Measurements from ENCODE around the gene DNAAF3. TPM values are rescaled to one million over a fixed set of nuclear protein-coding genes. Genes with fewer than 3 reads are reported as not detected.

DNAAF3 gene
- total RNA-seq, 4 donors from 2014 or later: 0.48 to 10.6 (median 3.1) TPM

GRCh38 chr19:55137915-55138314 lies 28.5 kb downstream of the DNAAF3 start:
- TF ChIP-seq EP300 (IDR thresholded peaks at IDR 0.05): no peak
- no peak for TF ChIP-seq POLR2A (IDR thresholded peaks at IDR 0.05)
- TF ChIP-seq POLR2AphosphoS5 (IDR thresholded peaks at IDR 0.05): no peak
- no peak for TF ChIP-seq CTCF (IDR thresholded peaks at IDR 0.05)
- no peaks in the 10 kb centered on the region for H3K36me3 ChIP-seq

GRCh38 chr19:55136399-55137102 lies 29.9 kb downstream of the DNAAF3 start:
- Histone ChIP-seq H3K9me3 (no peaks in the 10 kb centered on the region), H3K27ac (no peak overlapping the region), H3K4me1 (no peaks in the 10 kb centered on the region), H3K36me3 (no peaks in the 10 kb centered on the region), H3K4me3 (no peak overlapping the region), H3K27me3 (peaks cover 58% of the 10 kb centered on the region)
- no peak for DNase-seq (ENCODE audit: low spot score in 2 of 2)
- 96% methylated on average over 12 of the region's 17 CpGs for WGBS
- no peak for TF ChIP-seq POLR2AphosphoS5 (IDR thresholded peaks at IDR 0.05)
- TF ChIP-seq CTCF (IDR thresholded peaks at IDR 0.05): no peak
- TF ChIP-seq EP300 (IDR thresholded peaks at IDR 0.05): no peak
- no peak for TF ChIP-seq POLR2A (IDR thresholded peaks at IDR 0.05)

More at GRCh38 chr19:55137915-55138314, 28.5 kb downstream of the DNAAF3 start:
- DNase-seq (ENCODE audit: low spot score in 2 of 2): no peak
- Histone ChIP-seq H3K4me1 (no peaks in the 10 kb centered on the region), H3K9me3 (no peaks in the 10 kb centered on the region), H3K27ac (no peak overlapping the region), H3K4me3 (no peak overlapping the region), H3K27me3 (peaks cover 70% of the 10 kb centered on the region)
- 60% methylated on average over 9 of the region's 9 CpGs for WGBS

- no peak for DNase-seq (ENCODE audit: low spot score in 2 of 2)
- Histone ChIP-seq H3K36me3 (no peaks in the 10 kb centered on the region), H3K27me3 (peaks cover 49% of the 10 kb centered on the region), H3K4me3 (no peak overlapping the region), H3K4me1 (no peaks in the 10 kb centered on the region), H3K27ac (no peak overlapping the region), H3K9me3 (no peaks in the 10 kb centered on the region)
- TF ChIP-seq POLR2A (IDR thresholded peaks at IDR 0.05): no peak
- no peak for TF ChIP-seq EP300 (IDR thresholded peaks at IDR 0.05)
- no peak for TF ChIP-seq POLR2AphosphoS5 (IDR thresholded peaks at IDR 0.05)
- no peak for TF ChIP-seq CTCF (IDR thresholded peaks at IDR 0.05)
- WGBS: 23% methylated on average over 3 of the region's 3 CpGs
Measured at GRCh38 chr19:55134736-55135135, 31.7 kb downstream of the DNAAF3 start.

- H3K27me3 ChIP-seq: peaks cover 51% of the 10 kb centered on the region
- H3K9me3 ChIP-seq: no peaks in the 10 kb centered on the region
- WGBS: 61% methylated on average over 24 of the region's 25 CpGs
- no peaks in the 10 kb centered on the region for H3K4me1 ChIP-seq
- no peak overlapping the region for H3K4me3 ChIP-seq
- no peak for TF ChIP-seq EP300 (IDR thresholded peaks at IDR 0.05)
- no peak for TF ChIP-seq POLR2A (IDR thresholded peaks at IDR 0.05)
- TF ChIP-seq CTCF (IDR thresholded peaks at IDR 0.05): no peak
- no peak for TF ChIP-seq POLR2AphosphoS5 (IDR thresholded peaks at IDR 0.05)
- no peak overlapping the region for H3K27ac ChIP-seq
- H3K36me3 ChIP-seq: no peaks in the 10 kb centered on the region
- DNase-seq (ENCODE audit: low spot score in 2 of 2): no peak
Measured at GRCh38 chr19:55133639-55134444, 32.6 kb downstream of the DNAAF3 start.

- Histone ChIP-seq H3K27ac (no peak overlapping the region), H3K9me3 (no peaks in the 10 kb centered on the region), H3K4me1 (no peaks in the 10 kb centered on the region), H3K4me3 (no peak overlapping the region), H3K27me3 (peaks cover 42% of the 10 kb centered on the region), H3K36me3 (no peaks in the 10 kb centered on the region)
- TF ChIP-seq EP300 (IDR thresholded peaks at IDR 0.05) (no peak), CTCF (IDR thresholded peaks at IDR 0.05) (no peak), POLR2A (IDR thresholded peaks at IDR 0.05) (no peak), POLR2AphosphoS5 (IDR thresholded peaks at IDR 0.05) (no peak)
- DNase-seq (ENCODE audit: low spot score in 2 of 2): no peak
- WGBS: 48% methylated on average over 14 of the region's 14 CpGs
Measured at GRCh38 chr19:55132453-55133129, 33.8 kb downstream of the DNAAF3 start.

Data from suprapubic skin (tissue), 4 donors.